HG02763 (cell line): ENCODE measurements around the gene CST9L.

ENCODE experiments used
- ATAC-seq: cut with Tn5 transposase; IDR thresholded peaks from one replicate; pipeline ENCODE4 v1.9.1; 2021; ENCODE audit warnings: mild to moderate bottlenecking, moderate library complexity; ENCODE audit not compliant: unreplicated experiment

The CST9L gene

DNA sequence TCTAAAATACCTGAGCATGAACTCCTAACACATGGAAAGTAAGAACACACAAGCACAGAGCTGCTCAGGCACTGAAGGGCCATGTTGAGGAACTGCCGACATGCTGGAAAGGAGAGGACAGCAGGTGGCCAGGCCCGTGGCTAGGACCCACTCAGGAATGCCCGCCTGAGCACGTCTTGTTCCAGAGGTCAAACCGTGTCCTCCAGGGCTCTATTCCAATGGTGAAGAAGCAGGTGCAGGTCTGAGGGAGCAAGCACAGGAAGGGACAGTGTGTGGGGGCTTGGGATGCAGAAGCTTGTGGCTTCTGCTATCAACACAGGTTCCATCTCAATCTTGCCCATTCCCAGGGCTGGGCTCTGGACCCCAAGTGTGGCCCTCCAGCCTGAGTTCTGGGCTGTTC lies 20.7 kb downstream of the CST9L start:
- ATAC-seq, result no peak

- ATAC-seq, result no peak
These were observed 21.7 kb downstream of the CST9L start for GRCh38 chr20:23546435-23547144.

DNA sequence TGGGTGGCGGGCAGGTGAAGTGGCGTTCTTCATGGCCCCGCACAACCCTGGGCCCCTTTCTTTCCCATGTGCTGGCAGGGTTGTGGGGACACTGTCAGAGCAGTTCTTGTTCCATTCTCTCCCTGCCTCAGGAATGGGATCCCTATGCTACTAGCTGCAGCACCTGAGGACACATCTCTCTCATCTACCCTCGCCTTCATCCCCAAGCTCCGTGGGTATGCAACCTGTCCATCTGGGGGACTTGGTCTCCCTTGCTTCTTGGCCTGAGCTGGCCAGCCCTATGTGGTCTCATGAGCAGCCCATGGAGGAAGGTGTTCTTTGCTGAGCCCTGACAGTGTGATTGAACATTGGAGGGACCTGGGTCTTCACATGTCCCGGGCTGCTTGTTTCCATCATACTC lies 24.2 kb downstream of the CST9L start:
- ATAC-seq, result no peak

- no peak for ATAC-seq
These were observed 25.5 kb downstream of the CST9L start for GRCh38 chr20:23542801-23543200.

- no peak for ATAC-seq
These were observed 26.5 kb downstream of the CST9L start for GRCh38 chr20:23541776-23542175.

GRCh38 chr20:23541330-23541729 lies 27.0 kb downstream of the CST9L start:
- no peak for ATAC-seq

GRCh38 chr20:23540624-23541023 lies 27.7 kb downstream of the CST9L start:
- ATAC-seq, result no peak

GRCh38 chr20:23537030-23537429 lies 31.3 kb downstream of the CST9L start:
- ATAC-seq, result no peak

DNA sequence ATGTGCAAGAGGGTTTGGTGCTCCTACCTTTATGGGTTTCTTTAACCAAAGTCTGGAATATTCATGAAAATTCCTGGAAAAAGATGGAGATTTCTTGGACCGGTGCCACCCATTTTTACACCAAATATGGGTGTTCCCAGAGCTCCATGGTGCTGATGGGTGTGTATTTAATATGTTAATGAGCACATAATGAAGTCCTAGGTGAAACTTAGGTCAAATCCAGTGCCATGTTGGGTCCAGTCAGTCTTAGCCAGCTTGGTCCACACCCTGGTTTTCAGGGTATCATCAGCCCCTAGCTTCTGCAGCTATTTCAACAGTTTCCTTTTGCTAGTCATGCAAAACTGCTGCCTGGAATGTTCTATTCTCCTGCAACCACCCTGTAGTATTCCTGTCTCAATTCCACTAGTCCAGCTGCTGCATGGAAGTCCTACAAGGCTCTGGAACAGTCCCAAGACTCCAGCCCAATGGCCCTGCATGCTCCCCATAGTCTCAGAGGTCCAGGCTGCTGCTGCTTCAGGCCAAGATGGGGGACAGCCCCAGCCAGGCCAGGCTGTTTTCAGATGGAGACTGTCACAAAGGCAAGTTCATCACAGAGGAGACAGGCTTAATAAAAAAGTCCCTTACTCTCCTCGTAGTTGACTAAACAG lies 31.8 kb downstream of the CST9L start:
- no peak for ATAC-seq

GRCh38 chr20:23534801-23535593 lies 33.3 kb downstream of the CST9L start:
- no peak for ATAC-seq

GRCh38 chr20:23533161-23533560 lies 35.1 kb downstream of the CST9L start:
- ATAC-seq, result no peak

- ATAC-seq, result no peak
These were observed 35.8 kb downstream of the CST9L start for GRCh38 chr20:23532533-23532932.

GRCh38 chr20:23530937-23531567 lies 37.2 kb downstream of the CST9L start:
- ATAC-seq, result no peak

GRCh38 chr20:23528867-23529431 lies 39.3 kb downstream of the CST9L start:
- no peak for ATAC-seq

DNA sequence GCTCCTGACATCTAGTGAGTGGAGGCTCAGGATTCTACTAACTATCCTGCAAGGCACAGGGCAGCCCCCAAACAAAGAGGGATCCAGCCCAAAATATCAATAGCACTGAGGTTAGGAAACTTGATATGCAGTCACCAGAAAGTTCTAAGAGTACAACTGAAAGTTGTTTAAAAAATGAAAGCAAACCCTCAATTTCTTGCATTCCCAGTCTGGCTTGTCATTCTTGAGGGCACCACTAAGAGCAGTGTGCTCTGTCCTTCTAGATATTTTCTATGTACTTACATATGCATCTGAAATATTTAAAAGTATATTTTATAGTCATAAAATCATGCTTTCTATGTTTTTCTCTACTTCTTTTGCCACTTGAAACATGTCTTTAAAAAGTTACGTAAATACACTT lies 41.4 kb downstream of the CST9L start:
- no peak for ATAC-seq

- ATAC-seq, result no peak
These were observed 44.1 kb downstream of the CST9L start for GRCh38 chr20:23524146-23524545.

DNA sequence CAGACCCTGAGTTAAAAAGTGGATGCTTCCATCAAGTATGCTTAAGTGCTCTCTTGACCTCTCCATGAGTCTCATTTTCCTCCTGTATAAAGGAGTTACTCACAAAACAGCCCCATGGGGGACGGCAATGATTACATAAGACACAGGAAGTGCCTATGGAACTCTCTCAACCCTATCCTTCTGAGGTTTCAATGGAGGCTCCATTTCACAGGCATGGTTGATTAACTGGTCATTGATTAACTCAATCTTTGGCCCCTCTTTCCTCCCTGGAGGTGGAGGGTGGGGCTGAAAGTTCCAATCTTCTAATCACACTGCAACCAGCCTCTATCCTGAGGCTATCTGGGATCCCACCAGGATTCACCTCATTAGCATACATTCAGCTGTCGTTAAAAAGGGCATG lies 48.1 kb downstream of the CST9L start:
- no peak for ATAC-seq

DNA sequence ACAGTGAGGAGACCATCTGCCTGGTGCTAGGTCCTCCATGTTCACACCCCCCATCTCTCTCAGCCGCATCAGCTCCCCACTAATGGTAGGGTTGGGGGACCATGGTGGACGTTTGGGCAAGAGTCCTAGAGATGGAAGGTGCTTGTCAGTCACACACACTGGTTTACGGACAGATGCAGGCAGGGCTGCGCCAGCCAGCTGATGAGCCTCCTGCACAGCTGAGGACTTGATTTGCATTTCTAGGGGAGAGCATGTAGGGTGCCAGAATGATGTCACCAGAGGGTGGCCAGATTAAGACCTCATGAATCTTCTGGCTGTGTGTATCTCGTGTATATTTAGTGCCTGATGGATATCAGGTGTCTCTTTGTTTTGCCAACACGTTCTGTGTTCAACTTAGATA lies 48.7 kb downstream of the CST9L start:
- ATAC-seq, result no peak

DNA sequence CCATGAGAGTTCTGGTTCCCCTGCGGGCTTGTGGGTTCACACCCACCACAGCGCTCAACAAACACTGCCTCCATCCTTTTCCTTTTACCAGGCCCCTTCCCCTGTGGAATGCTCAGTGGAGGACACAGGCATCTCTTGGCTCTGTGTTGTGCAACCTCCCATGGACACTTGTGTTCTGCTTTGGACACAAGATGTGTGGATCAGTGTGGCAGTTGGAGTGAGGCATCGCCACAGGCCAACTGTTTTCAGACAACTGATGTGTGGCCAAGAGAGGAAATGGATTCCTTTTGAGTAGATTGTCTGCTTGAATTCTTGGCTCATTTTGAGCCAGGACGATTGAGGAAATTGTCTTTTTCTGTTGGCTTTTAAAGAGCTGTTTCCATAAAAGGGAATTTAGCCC lies 50.6 kb downstream of the CST9L start:
- ATAC-seq, result no peak

DNA sequence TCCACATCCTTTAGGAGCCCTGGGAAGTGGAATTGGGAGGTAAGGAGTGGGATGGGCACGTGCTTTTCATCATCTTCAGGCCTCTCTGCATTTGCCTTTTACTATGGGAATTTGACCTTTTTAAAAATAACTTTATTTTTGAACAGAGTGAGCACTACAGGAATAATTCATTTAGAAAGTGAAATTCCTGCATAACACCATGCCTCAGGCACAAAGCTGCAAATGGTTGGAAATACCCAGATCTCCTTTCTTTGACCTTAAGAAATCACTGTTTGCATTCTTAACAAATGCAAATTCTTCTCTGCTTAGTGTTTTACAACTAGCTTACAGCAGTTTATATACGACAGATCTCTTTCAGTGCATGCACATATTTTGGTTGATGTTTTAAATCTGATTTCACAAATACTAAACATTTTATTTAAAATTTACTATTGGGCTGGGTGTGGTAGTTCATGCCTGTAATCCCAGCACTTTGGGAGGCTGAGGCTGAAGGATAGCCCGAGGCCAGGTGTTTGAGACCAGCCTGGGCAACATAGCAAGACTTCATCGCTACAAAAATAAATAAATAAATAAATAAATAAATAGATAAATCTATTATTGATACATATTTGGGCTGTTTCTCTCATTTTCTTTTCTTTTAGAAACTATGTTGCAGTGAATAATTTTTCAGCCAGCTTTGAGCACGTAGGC lies 52.9 kb downstream of the CST9L start:
- ATAC-seq, result no peak

DNA sequence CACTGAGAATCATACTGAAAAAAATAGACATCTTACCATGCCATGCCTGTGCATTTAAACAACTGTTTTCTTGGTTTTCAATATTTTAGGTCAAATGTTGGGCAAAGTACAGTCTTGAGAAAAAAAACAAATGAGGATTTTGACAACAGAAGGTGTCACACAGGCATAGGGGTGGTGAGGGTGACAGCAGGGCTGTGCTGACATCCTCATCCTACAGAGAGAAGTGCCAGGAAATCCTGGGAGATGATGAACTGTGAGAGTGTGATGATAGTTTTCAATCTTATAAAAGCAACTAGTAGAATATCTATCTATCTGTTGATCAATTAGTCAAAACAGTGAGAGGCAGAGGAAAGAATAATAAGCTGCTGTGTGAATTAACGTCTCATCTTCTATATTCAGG lies 53.4 kb downstream of the CST9L start:
- ATAC-seq, result no peak
